Measurements from ENCODE around the gene PRICKLE2.

- no peak for TF ChIP-seq CTCF (IDR thresholded peaks at IDR 0.05)
- TF ChIP-seq POLR2A (IDR thresholded peaks at IDR 0.05) = no peak
These were observed 29.2 kb upstream of the PRICKLE2 start for GRCh38 chr3:64254443-64254842.

Measured in right lobe of liver (tissue), 4 donors.